HG03460 (cell line): ENCODE data around the gene ZNF444.
"Not testable (repeated sequence)": the region's sequence is repeated elsewhere in the genome, so short reads cannot be mapped to it uniquely, and the experiment has no call there.

ENCODE experiments used
- ATAC-seq: cut with Tn5 transposase; IDR thresholded peaks from one replicate; pipeline ENCODE4 v1.9.1; 2021; ENCODE audit not compliant: unreplicated experiment

The ZNF444 gene

DNA sequence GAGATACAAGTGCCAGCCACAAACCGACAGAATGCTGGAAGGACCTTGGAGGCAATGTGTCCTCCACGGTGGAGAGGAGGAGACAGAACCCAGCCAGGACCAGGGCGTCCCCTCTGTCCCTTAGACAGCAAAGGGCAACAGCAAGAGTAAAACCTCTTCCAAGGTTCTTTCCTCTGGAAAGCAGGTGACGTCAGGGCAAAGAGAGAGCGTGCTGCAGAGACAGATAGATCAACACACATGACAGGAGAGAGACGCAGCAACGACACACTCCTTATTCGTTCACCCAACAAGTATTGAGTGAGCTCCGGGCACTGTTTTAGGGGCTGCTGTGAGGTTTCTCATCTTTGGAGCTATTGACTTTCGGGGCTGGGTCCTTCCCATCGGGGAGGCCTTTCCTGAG lies 33.5 kb downstream of the ZNF444 start:
- no peak for ATAC-seq

DNA sequence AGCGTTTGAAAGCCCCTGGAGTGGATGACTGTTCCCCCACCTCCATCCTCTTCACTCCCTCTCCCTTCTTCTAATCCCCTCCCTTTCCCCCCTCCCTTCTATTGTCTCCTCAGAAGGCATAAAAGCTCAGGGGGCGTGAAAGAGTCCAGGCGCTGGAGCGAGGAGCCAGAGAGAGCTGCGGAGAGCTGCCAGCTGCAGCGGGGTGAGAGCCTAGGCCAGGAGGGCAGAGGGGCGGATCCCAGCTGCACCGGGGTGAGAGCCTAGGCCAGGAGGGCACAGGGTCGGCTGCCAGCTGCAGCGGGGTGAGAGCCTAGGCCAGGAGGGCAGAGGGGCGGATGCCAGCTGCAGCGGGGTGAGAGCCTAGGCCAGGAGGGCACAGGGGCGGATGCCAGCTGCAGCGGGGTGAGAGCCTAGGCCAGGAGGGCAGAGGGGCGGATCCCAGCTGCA lies 34.8 kb downstream of the ZNF444 start, which contains the start of gene GALP:
Gene GALP, plus strand, starts transcription at position 148 of the 447 bp plus-strand sequence. CDS start 1,101 bp downstream, outside the sequence.
- not testable (repeated sequence) for ATAC-seq

DNA sequence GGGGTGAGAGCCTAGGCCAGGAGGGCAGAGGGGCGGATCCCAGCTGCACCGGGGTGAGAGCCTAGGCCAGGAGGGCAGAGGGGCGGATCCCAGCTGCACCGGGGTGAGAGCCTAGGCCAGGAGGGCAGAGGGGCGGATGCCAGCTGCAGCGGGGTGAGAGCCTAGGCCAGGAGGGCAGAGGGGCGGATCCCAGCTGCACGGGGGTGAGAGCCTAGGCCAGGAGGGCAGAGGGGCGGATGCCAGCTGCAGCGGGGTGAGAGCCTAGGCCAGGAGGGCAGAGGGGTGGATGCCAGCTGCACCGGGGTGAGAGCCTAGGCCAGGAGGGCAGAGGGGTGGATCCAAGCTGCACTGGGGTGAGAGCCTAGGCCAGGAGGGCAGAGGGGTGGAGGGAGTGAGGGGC lies 35.2 kb downstream of the ZNF444 start:
- not testable (repeated sequence) for ATAC-seq

DNA sequence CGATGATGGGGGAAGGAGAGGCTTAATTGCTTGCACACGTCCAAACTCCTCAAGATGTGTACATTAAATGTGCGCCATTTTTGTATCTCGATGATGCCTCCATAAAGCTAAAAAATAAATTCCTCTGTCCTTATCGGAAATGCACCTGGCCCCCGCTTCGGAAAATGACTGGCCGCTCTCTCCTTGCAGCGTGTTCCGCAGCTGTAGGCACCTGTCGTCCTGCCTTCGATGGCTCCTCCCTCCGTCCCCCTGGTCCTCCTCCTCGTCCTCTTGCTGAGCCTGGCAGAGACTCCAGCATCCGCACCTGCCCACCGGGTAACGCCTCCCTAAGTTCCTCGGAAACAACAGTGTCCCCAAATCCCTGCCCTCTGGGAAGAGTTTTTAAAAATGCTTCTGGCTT lies 35.8 kb downstream of the ZNF444 start:
- no peak for ATAC-seq

DNA sequence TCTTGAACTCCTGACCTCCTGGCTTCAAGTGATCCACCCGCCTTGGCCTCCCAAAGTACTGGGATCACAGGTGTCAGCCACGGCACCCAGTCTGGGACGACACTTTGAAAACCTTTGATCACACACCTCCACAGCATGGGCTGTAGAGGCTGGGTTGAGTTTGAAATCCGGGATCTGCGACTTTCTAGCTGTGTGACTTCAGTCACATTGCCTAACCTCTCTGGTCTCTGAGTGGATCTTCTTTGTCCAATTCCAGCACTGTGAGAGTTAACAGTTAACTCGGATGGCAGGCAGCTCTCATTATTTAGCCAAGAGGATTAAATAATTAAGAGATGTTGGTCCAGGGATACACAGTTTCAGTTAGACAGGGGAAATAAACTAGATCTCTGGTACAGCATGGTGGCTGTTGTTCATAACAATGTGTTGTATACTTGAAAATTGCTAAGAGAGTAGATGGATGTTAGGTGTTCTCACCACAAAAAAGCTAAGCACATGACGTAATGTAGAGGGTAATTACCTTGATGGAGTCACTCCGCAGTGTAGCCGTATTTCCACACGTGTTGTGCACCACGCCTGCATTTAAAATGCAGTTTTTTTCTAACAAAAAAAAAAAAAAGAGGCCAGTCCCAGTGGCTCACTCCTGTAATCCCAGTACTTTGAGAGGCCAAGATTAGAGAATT lies 36.6 kb downstream of the ZNF444 start:
- ATAC-seq, result no peak

DNA sequence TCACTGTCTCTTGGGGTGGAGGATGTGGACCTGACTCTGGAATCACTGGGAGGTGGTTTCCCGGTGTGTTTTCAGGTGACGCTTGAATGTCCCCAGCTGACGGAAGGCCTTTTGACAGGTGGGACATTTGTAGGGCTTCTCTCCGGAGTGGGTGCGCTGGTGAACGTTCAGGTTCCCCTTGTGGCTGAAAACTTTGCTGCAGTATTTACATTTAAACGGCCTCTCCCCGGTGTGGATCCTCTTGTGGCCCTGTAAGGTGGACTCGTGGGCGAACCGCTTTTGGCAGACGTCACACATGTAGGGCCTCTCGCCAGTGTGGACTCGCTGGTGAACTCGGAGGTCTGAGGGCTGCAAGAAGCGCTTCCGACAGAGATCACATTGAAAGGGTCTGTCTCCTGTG lies 48.7 kb downstream of the ZNF444 start:
- no peak for ATAC-seq

DNA sequence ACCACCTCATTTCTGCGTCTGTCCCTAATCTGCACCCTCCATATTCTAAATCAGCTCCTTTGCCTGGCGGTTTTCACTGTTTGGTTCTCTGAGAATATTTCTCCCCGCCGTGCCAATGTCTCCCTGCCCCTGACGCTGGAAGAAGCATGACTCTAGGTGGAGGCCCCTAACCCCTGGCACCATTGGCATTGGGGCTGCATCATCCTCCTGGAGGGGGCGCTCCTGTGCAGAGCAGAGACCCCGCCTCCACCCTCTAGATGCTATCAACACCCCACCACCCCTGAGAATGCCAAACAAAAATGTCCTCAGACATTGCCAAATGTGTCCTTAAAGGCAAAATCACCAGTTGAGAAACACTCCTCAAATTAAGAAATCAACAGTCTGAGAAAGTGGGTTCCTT lies 50.0 kb downstream of the ZNF444 start:
- ATAC-seq, result no peak

DNA sequence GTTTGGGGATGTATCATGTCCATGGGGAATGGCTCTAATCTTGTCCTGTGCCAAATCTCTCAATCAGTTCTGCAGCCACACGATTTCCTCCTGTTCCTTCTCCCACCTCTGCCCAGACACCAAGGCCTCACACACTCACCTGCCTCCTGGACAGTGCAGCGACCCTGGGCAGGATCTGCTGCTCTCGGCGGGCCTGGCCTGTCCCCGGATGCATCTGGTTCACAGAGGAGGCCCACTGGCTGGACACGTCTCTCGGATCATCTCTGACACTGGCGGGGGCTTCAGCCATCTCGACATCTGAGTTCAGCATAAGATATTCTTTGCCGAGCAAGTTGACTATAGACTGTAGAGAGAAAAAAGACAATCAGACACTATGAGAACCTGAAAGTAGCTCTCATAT lies 50.6 kb downstream of the ZNF444 start:
- no peak for ATAC-seq

DNA sequence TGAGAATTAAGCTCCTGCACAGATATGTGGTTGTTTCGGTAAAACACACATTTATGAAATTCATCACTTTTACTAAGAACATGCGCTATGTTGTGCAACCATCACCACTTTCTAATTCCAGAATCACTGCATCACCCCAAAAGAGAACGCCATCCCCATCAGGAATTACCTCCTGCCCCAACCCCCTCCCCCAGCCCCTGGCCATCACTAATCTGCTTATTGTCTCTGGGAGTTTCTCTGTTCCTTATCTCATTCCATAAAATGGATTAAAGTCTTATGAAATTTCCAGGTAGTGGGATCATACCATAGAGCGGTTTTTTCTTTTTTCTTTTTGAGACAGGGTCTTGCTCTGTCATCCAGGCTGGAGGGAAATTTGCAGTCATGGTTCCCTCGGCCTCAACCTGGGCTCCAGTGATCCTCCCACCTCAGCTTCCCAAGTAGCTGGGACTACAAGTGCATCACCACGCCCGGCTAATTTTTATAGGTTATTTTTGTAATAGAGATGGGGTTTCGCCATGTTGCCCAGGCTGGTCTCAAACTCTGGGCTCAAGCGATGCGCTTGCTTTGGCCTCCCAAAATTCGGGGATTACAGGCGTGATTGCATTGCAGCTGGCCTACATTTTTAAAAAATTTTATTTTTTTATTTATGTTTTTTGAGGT lies 53.0 kb downstream of the ZNF444 start:
- no peak for ATAC-seq

DNA sequence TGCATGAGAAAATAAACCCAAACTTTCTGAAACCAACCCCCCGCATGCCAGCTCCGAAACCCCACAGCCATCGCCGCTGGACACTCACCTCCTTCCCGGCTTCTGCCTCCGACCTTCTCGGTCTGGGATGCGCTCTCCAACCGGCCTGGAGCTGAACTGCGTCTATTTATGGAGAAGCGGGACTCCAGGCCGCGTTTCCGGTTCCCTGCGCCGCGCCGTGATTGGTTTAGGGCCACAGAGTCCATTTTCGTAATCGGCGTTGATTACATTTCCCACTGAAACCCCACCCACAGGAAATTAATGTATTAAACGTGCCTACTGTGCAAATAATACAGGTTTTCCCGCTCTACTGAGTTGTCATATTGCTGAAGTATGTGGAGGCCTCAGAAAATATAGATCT lies 56.6 kb downstream of the ZNF444 start, which contains the start of gene ZSCAN5B:
Gene ZSCAN5B, minus strand, starts transcription at position 138 of the 400 bp plus-strand sequence. CDS start 4,731 bp downstream, outside the sequence.
- ATAC-seq, result not testable (repeated sequence)

DNA sequence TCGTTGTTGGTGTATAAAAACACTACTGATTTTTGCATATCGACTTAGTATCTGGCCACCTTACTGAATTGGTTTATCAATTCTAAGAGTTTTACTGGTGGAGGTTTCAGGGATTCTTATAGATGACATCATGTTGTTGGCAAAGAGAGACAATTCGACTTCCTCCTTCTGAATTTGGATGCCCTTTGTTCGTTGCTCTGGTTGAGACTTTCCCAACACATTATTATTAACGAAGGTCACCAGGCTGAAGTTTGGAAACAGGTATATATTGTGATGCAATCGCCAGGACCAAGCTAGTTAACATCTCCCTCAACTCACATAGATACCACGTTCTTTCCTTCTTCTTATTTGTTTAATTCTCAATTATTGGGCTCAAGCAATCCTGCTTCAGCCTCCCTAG lies 58.6 kb downstream of the ZNF444 start:
- no peak for ATAC-seq

DNA sequence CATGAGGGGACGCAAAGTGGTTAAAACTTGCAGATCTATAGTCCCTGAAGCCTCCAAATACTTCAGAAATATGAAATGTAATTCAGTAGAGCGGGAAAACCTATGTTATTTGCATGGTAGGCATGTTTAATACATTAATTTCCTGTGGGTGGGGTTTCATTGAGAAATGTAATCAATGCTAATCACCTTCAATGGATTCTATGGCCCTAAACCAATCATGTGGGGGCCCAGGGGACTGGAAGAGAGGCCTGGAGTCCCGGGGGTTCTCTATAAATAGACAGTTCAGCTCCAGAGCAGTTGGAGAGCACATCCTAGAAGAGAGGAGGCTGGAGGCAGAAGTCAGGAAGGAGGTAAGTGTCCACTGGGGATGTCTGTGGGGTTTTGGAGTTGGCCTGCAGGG lies 60.9 kb downstream of the ZNF444 start, which contains the start of gene ZSCAN5C:
Gene ZSCAN5C, plus strand, starts transcription at position 301 of the 400 bp plus-strand sequence. CDS start 3,641 bp downstream, outside the sequence.
- ATAC-seq, result no peak

DNA sequence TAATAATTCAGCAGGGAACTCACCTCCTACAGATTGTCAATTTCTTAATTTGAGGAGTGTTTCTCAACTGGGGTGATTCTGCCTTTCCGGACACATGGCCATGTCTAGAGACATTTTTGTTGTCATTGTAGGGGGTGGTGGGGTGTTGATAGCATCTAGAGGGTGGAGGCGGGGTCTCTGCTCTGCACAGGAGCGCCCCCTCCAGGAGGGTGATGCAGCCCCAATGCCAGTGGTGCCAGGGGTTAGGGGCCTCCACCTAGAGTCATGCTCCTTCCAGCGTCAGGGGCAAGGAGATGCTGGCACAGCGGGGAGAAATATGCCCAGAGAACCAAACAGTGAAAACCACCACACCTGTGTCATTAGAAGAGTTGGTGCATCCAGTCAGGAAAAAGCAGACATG lies 66.5 kb downstream of the ZNF444 start:
- not testable (repeated sequence) for ATAC-seq

DNA sequence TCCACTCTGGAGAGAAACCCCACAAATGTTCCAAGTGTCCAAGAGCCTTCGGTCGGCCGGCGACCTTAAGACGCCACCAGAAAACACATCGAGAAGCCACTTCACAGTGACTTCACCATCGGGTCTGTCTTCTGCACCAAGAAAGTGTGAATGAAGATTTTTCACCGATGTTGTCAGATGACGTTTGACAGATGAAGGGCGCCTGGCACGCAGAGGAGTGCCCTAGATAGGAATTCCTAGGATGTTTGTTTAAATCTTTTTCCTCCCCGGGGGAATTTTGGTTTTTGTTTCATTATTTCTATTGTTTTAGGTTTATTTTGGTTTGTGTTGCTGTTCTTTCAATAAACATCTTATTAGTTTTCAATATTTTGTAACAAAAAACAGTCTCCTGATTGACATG lies 68.0 kb downstream of the ZNF444 start:
- ATAC-seq, result no peak

DNA sequence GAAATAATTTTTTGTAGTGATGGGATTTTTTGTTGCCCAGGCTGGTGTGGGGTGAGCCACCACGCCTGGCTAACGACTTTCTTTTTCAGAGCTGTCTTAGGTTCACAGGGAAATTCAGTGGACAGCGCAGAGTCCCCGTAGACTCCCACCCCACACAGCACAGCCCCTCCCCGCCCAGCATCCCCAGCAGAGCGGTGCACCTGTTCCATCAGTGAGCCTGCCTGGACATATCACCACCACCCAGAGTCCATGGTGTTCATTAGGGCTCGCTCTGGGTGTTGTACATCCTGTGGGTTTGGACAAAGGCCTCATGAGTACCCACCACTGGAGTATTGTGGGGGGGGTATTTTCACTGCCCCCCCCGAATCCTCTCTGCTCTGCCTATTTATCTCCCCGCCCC lies 68.9 kb downstream of the ZNF444 start:
- not testable (repeated sequence) for ATAC-seq
